ENCODE measurements around the gene AGAP1. TPM values are rescaled to one million over a fixed set of nuclear protein-coding genes. Genes with fewer than 3 reads are reported as not detected.

AGAP1 gene
- total RNA-seq, 1 experiment from 2014 or later, result 56.4 TPM

GRCh38 chr2:236042087-236042486 lies 548.2 kb downstream of the AGAP1 start:
- Mint-ChIP-seq H3K27me3 (ENCODE audit: unreplicated experiment) (no peaks in the 10 kb centered on the region), H3K36me3 (ENCODE audit: insufficient read depth, unreplicated experiment) (peaks cover 28% of the 10 kb centered on the region), H3K4me1 (ENCODE audit: low read depth, unreplicated experiment) (peaks cover 25% of the 10 kb centered on the region), H3K27ac (ENCODE audit: unreplicated experiment) (no peak overlapping the region), H3K9me3 (ENCODE audit: low read depth, unreplicated experiment) (no peaks in the 10 kb centered on the region), H3K4me3 (ENCODE audit: low read depth, unreplicated experiment) (no peak overlapping the region)
- BruUV-seq (replicated peaks), result no TSS peak
- TF ChIP-seq CTCF (IDR thresholded peaks at IDR 0.05; ENCODE audit: unreplicated experiment), result no peak
- CTCF ChIA-PET, result interaction anchor here (1.1 kb wide), 1 partner anchor 136 kb away, joined by 4 read pairs; no protein-coding TSS in a partner anchor
- DNase-seq, result no peak
- intact Hi-C loops (cut with micrococcal nuclease; ENCODE audit: unreplicated experiment), result no loop called here

- no peak for DNase-seq
- no TSS peak for BruUV-seq (replicated peaks)
- H3K36me3 Mint-ChIP-seq (ENCODE audit: insufficient read depth, unreplicated experiment), result peaks cover 38% of the 10 kb centered on the region
- TF ChIP-seq CTCF (IDR thresholded peaks at IDR 0.05; ENCODE audit: unreplicated experiment), result no peak
- intact Hi-C loops (cut with micrococcal nuclease; ENCODE audit: unreplicated experiment), result no loop called here
- no peak overlapping the region for H3K4me3 Mint-ChIP-seq (ENCODE audit: low read depth, unreplicated experiment)
- CTCF ChIA-PET, result interaction anchor here (0.6 kb wide), 1 partner anchor 524 kb away, joined by 5 read pairs; no protein-coding TSS in a partner anchor
- no peaks in the 10 kb centered on the region for H3K27me3 Mint-ChIP-seq (ENCODE audit: unreplicated experiment)
- H3K9me3 Mint-ChIP-seq (ENCODE audit: low read depth, unreplicated experiment), result no peaks in the 10 kb centered on the region
- no peak overlapping the region for H3K27ac Mint-ChIP-seq (ENCODE audit: unreplicated experiment)
- peaks cover 42% of the 10 kb centered on the region for H3K4me1 Mint-ChIP-seq (ENCODE audit: low read depth, unreplicated experiment)
These were observed 550.3 kb downstream of the AGAP1 start for GRCh38 chr2:236044191-236044590.

- BruUV-seq (replicated peaks), result no TSS peak
- H3K9me3 Mint-ChIP-seq (ENCODE audit: low read depth, unreplicated experiment), result no peaks in the 10 kb centered on the region
- peak; percentile 22 for DNase-seq
- H3K4me1 Mint-ChIP-seq (ENCODE audit: low read depth, unreplicated experiment), result peaks cover 39% of the 10 kb centered on the region
- intact Hi-C loops (cut with micrococcal nuclease; ENCODE audit: unreplicated experiment), result no loop called here
- CTCF ChIA-PET, result no interaction called here
- no peak for TF ChIP-seq CTCF (IDR thresholded peaks at IDR 0.05; ENCODE audit: unreplicated experiment)
- no peak overlapping the region for H3K4me3 Mint-ChIP-seq (ENCODE audit: low read depth, unreplicated experiment)
- no peaks in the 10 kb centered on the region for H3K27me3 Mint-ChIP-seq (ENCODE audit: unreplicated experiment)
- H3K27ac Mint-ChIP-seq (ENCODE audit: unreplicated experiment), result no peak overlapping the region
- H3K36me3 Mint-ChIP-seq (ENCODE audit: insufficient read depth, unreplicated experiment), result peaks cover 38% of the 10 kb centered on the region
These were observed 551.7 kb downstream of the AGAP1 start for GRCh38 chr2:236045251-236046235.

GRCh38 chr2:236046715-236047114 lies 552.9 kb downstream of the AGAP1 start:
- Mint-ChIP-seq H3K27ac (ENCODE audit: unreplicated experiment) (peak overlapping the region; percentile 27), H3K9me3 (ENCODE audit: low read depth, unreplicated experiment) (no peaks in the 10 kb centered on the region), H3K27me3 (ENCODE audit: unreplicated experiment) (no peaks in the 10 kb centered on the region), H3K36me3 (ENCODE audit: insufficient read depth, unreplicated experiment) (peaks cover 32% of the 10 kb centered on the region), H3K4me1 (ENCODE audit: low read depth, unreplicated experiment) (peaks cover 31% of the 10 kb centered on the region), H3K4me3 (ENCODE audit: low read depth, unreplicated experiment) (peak overlapping the region; percentile 7)
- CTCF ChIA-PET, result no interaction called here
- no peak for DNase-seq
- no TSS peak for BruUV-seq (replicated peaks)
- TF ChIP-seq CTCF (IDR thresholded peaks at IDR 0.05; ENCODE audit: unreplicated experiment), result no peak
- intact Hi-C loops (cut with micrococcal nuclease; ENCODE audit: unreplicated experiment), result no loop called here

Data from Calu3 (cell line).